GM10248 (cell line): ENCODE measurements around the gene PIGR.

Source experiments
- CTCF ChIA-PET: fragments of 300-600 bp; sonication (Branson Sonifier 250); formaldehyde crosslinking; extraction: SDS; loops from one replicate; lab custom pipeline; 2021; ENCODE audit warnings: antibody characterized with exemption; lab: Yijun Ruan, JAX
- POLR2A ChIA-PET: fragments of 350-650 bp; sonication (Branson Sonifier 250); formaldehyde crosslinking; extraction: SDS; loops from one replicate; lab custom pipeline; 2020; ENCODE audit warnings: antibody characterized with exemption; lab: Yijun Ruan, JAX
- DNase-seq: peaks from one replicate; pipeline ENCODE4 v3.0.0; 2012; ENCODE audit errors: extremely low spot score
- CTCF ChIP-seq: IDR thresholded peaks from 2 replicates; pipeline ENCODE4 v1.5.1; 2012; ENCODE audit warnings: mild to moderate bottlenecking, low read depth; ENCODE audit errors: extremely low read depth, missing control alignments, control extremely low read depth

The PIGR gene

DNA sequence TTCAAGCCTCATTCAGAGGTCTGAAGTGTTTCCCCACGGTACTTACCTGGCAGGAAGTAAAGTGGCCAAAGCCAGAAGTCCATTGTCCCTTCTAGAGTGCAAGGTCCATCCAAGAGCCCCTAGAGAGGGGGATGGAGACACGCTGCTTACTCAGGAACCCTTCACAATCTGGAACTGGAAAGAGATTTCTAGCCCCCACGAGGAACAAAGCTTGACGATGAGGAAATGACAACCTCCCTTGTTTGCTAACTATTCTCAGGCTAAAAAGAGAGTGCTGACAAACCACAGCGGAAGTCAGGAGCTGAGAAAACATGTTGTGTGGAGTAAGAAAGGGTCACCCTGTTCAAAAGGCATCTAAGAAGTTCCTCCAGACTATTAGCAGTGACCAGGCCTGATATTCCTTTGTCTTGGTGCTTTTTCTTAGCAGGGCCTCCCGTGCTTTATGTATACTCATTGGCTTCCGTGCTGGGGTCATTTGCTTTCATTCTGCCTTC, 24.4 kb downstream of the PIGR start, which contains the start of gene FCMR:
Gene FCMR (minus strand): TSS at position 170 of the 494 bp plus-strand sequence. CDS start 87 bp downstream, at position 83.
- peak; percentile 52 for DNase-seq

GRCh38 chr1:206918076-206918475, 28.2 kb downstream of the PIGR start:
- CTCF ChIA-PET, result interaction anchor here (0.8 to 12.9 kb wide), 15 partner anchors 9 to 284 kb away, joined by 3 to 307 read pairs (median 7); partner anchors contain the start of genes DYRK3 and IL20
- POLR2A ChIA-PET, result no interaction called here
- DNase-seq, result no peak
- TF ChIP-seq CTCF, result no peak

More for the DNA sequence above, 24.4 kb downstream of the PIGR start, which contains the start of gene FCMR:
- no peak for TF ChIP-seq CTCF
- ChIA-PET CTCF (interaction anchor here (0.8 to 12.9 kb wide), 15 partner anchors 9 to 442 kb away, joined by 3 to 307 read pairs (median 4); partner anchors contain the start of gene EIF2D), POLR2A (interaction anchor here (1.0 to 1.7 kb wide), 3 partner anchors 9 to 12 kb away, joined by 3 read pairs; no protein-coding TSS in a partner anchor)

GRCh38 chr1:206916000-206916709, 30.1 kb downstream of the PIGR start:
- TF ChIP-seq CTCF, result no peak
- no peak for DNase-seq
- POLR2A ChIA-PET, result interaction anchor here (0.7 kb wide), 1 partner anchor 38 kb away, joined by 7 read pairs; no protein-coding TSS in a partner anchor
- CTCF ChIA-PET, result interaction anchor here (0.7 to 12.9 kb wide), 16 partner anchors 7 to 304 kb away, joined by 3 to 307 read pairs (median 4); partner anchors contain the start of genes DYRK3 and EIF2D

GRCh38 chr1:206915030-206915735, 31.1 kb downstream of the PIGR start:
- ChIA-PET CTCF (interaction anchor here (0.9 to 12.9 kb wide), 10 partner anchors 16 to 284 kb away, joined by 3 to 307 read pairs (median 5); no protein-coding TSS in a partner anchor), POLR2A (interaction anchor here (0.7 kb wide), 2 partner anchors 37 to 124 kb away, joined by 3 to 7 read pairs; no protein-coding TSS in a partner anchor)
- TF ChIP-seq CTCF, result no peak
- DNase-seq, result no peak

DNA sequence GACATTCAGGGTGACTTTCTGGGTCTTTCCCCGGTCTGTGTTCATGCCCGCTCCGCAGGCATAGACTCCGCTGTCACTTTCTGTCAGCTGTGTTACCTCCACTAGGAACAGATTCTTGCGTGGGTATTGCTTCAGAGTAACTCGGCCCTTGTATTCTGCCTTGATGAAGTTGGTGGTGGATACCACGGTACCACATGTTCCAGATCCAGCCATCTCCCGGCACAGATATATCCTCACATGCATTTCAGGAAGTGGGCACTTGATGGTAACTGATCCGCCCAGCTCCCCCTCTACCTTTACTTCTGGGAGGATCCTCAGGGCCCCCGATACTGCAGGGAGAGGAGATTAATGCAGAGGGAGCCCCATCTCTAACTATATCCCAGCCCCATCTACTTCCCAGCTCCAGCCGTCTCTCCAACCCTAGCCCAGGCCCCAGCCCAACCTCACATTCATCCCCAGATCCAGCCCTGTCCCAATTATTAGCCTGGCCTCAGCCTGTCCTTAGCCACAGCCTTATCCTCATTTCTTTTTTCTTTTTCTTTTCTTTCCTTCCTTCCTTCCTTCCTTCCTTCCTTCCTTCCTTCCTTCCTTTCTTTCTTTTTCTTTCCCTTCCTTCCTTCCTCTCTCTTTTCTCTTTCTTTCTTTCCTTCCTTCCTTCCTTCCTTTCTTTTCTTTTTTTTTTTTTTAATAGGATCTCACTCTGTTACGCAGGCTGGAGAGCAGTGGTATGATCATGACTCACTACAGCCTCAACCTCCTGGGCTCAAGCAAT, 32.3 kb downstream of the PIGR start:
- TF ChIP-seq CTCF, result no peak
- ChIA-PET CTCF (interaction anchor here (0.9 to 12.9 kb wide), 13 partner anchors 15 to 250 kb away, joined by 3 to 307 read pairs (median 23); partner anchors contain the start of genes FCAMR and IL24), POLR2A (no interaction called here)
- no peak for DNase-seq
